Upper lobe of right lung (tissue), 1 donor: ENCODE results near the gene SLX9. TPM values are rescaled to one million over a fixed set of nuclear protein-coding genes. Genes with fewer than 3 reads are reported as not detected.

ENCODE experiments used
- ATAC-seq: fragments of 200-7000 bp; cut with Tn5 transposase; one replicate; pipeline ENCODE4 v1.9.1; 2020; ENCODE audit warnings: mild to moderate bottlenecking, moderate library complexity
- DNase-seq: peaks from one replicate; pipeline ENCODE4 v3.0.0-alpha.2; 2020
- H3K27ac ChIP-seq: fragments of 200-600 bp; one replicate; pipeline ENCODE4 v1.8.0; 2022
- H3K27me3 ChIP-seq: fragments of 200-600 bp; one replicate; pipeline ENCODE4 v1.8.0; 2022; ENCODE audit warnings: mild to moderate bottlenecking
- H3K36me3 ChIP-seq: fragments of 200-600 bp; one replicate; pipeline ENCODE4 v1.8.0; 2022
- H3K4me1 ChIP-seq: fragments of 200-600 bp; one replicate; pipeline ENCODE4 v1.8.0; 2022
- H3K4me3 ChIP-seq: fragments of 200-600 bp; one replicate; pipeline ENCODE4 v1.8.0; 2022; ENCODE audit warnings: mild to moderate bottlenecking
- H3K9me3 ChIP-seq: fragments of 200-600 bp; one replicate; pipeline ENCODE4 v1.8.0; 2022
- CTCF ChIP-seq: fragments of 200-600 bp; IDR thresholded peaks from one replicate; pipeline ENCODE4 v1.8.0; 2022; ENCODE audit warnings: antibody characterized with exemption
- intact Hi-C: fragments of 100-400 bp; cut with DNase I; formaldehyde crosslinking; loops from one replicate; pipeline ENCODE4 v1.11.0; 2022
- total RNA-seq: library from RNA; stranded (reverse); fragmentation: NEBNext Ultra II Directional; extraction: Animal tissue kit (Norgen Biotek cat#: 25700); gene quantifications from one replicate; pipeline ENCODE4 v1.2.1, GENCODE V29; 2021
- donor health status: DM: no; HTN: yes; CAD: no; lungs with severe emphysema.

Gene SLX9
- total RNA-seq, 1 donor from 2014 or later, result 22.8 TPM

- TF ChIP-seq CTCF, result no peak
- H3K27me3 ChIP-seq, result no peaks in the 10 kb centered on the region
- H3K9me3 ChIP-seq, result no peaks in the 10 kb centered on the region
- H3K27ac ChIP-seq, result no peak overlapping the region
- no peak overlapping the region for H3K4me3 ChIP-seq
- no peaks in the 10 kb centered on the region for H3K4me1 ChIP-seq
- intact Hi-C loops, result no loop called here
- H3K36me3 ChIP-seq, result no peaks in the 10 kb centered on the region
- ATAC-seq (no peak), DNase-seq (no peak)
Observed at GRCh38 chr21:44999428-44999971, 59.7 kb downstream of the SLX9 start.

- no peak for ATAC-seq
- Histone ChIP-seq H3K4me3 (no peak overlapping the region), H3K4me1 (no peaks in the 10 kb centered on the region), H3K36me3 (no peaks in the 10 kb centered on the region), H3K27me3 (no peaks in the 10 kb centered on the region), H3K27ac (no peak overlapping the region), H3K9me3 (no peaks in the 10 kb centered on the region)
- intact Hi-C loops, result no loop called here
- peak; percentile 65 for DNase-seq
- TF ChIP-seq CTCF, result no peak
Observed at GRCh38 chr21:44999972-45000636, 60.3 kb downstream of the SLX9 start.

- Histone ChIP-seq H3K27me3 (no peaks in the 10 kb centered on the region), H3K4me1 (no peaks in the 10 kb centered on the region), H3K27ac (no peak overlapping the region), H3K9me3 (no peaks in the 10 kb centered on the region), H3K4me3 (no peak overlapping the region), H3K36me3 (no peaks in the 10 kb centered on the region)
- intact Hi-C loops, result no loop called here
- no peak for TF ChIP-seq CTCF
- no peak for ATAC-seq
- peak; percentile 50 for DNase-seq
Observed at GRCh38 chr21:45000637-45001133, 60.9 kb downstream of the SLX9 start.

GRCh38 chr21:45001134-45002095 is 61.6 kb downstream of the SLX9 start:
- Histone ChIP-seq H3K36me3 (no peaks in the 10 kb centered on the region), H3K27ac (no peak overlapping the region), H3K4me3 (no peak overlapping the region), H3K9me3 (no peaks in the 10 kb centered on the region), H3K27me3 (no peaks in the 10 kb centered on the region), H3K4me1 (no peaks in the 10 kb centered on the region)
- DNase-seq, result peak; percentile 63
- TF ChIP-seq CTCF, result no peak
- ATAC-seq, result peak; percentile 1
- intact Hi-C loops, result no loop called here

GRCh38 chr21:45002381-45003204 is 62.8 kb downstream of the SLX9 start:
- no peaks in the 10 kb centered on the region for H3K9me3 ChIP-seq
- TF ChIP-seq CTCF, result no peak
- ATAC-seq (no peak), DNase-seq (peak; percentile 55)
- no peaks in the 10 kb centered on the region for H3K27me3 ChIP-seq
- peak overlapping the region; percentile 58 for H3K27ac ChIP-seq
- intact Hi-C loops, result no loop called here
- H3K4me1 ChIP-seq, result no peaks in the 10 kb centered on the region
- H3K4me3 ChIP-seq, result no peak overlapping the region
- no peaks in the 10 kb centered on the region for H3K36me3 ChIP-seq
